ENCODE results near the gene ALDH8A1. TPM values are rescaled to one million over a fixed set of nuclear protein-coding genes. Genes with fewer than 3 reads are reported as not detected.
"Not testable (repeated sequence)": the region's sequence is repeated elsewhere in the genome, so short reads cannot be mapped to it uniquely, and the experiment has no call there.

ALDH8A1 gene
- total RNA-seq, 1 donor from 2014 or later = 1.2 TPM

DNA sequence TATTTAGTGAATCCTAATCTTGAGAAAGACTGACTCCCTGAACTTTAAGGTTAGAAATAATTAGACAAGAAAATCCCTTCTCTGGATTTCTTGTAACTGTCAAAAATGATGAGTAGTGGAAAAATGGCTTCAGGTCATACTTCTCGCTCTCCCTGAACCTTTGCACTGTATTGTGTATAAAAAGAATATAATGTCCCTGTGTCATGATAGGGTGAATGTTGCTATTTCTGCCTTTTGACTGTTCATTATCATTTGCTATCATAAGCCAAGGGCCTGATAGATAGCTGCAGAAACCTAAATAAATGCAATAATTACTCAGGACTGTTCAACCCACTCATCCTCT, 39.3 kb downstream of the ALDH8A1 start:
- no peak overlapping the region for H3K4me3 ChIP-seq
- no peaks in the 10 kb centered on the region for H3K9me3 ChIP-seq
- no peaks in the 10 kb centered on the region for H3K27me3 ChIP-seq
- H3K4me1 ChIP-seq = no peaks in the 10 kb centered on the region
- H3K27ac ChIP-seq = no peak overlapping the region
- H3K36me3 ChIP-seq = no peaks in the 10 kb centered on the region
- intact Hi-C loops (cut with DNase I) = no loop called here
- DNase-seq = no peak
- no peak for ATAC-seq
- TF ChIP-seq, protein P1, sequence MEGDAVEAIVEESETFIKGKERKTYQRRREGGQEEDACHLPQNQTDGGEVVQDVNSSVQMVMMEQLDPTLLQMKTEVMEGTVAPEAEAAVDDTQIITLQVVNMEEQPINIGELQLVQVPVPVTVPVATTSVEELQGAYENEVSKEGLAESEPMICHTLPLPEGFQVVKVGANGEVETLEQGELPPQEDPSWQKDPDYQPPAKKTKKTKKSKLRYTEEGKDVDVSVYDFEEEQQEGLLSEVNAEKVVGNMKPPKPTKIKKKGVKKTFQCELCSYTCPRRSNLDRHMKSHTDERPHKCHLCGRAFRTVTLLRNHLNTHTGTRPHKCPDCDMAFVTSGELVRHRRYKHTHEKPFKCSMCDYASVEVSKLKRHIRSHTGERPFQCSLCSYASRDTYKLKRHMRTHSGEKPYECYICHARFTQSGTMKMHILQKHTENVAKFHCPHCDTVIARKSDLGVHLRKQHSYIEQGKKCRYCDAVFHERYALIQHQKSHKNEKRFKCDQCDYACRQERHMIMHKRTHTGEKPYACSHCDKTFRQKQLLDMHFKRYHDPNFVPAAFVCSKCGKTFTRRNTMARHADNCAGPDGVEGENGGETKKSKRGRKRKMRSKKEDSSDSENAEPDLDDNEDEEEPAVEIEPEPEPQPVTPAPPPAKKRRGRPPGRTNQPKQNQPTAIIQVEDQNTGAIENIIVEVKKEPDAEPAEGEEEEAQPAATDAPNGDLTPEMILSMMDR (IDR thresholded peaks at IDR 0.05) = no peak

DNA sequence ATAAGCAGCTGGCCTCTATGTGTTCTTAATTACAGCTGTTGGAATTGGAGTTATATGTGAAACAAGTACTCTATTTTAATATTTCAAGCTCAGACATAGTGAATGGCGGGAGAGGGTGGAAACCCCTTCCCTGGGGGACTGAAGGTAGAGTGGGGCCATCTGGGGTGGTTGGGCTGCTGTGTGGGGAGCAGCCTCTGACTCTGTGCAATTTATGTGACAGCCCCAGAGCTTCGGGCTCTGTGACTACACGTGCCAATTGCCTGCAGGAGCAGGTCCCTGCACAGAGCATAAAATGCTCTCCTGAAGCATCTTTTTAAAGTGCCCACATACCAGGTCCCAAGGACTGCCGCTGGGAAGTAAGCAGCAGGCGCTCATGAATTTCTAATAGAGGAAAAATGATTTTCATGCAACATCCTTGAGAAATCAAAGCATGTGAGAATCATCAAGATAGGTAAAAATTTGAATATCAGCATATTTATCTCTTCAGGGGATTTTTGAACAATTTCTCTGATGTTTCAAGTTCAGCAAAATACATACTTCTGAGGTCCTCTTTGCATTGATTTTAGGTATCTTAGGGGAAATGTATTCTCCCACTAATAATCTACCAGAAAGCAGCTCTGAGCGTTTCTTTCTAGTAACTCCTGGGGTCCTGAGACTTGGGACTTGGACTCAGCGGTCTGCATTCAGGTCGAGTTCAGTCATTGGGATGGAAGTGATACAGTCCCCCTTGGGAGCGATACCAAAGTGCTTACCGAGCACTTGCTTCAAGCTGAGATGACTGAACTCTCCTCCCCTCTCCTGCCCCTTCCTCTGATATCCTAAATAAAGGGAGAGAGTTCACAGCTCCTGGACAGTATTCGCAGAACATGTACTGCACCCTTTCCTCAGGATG, 40.0 kb downstream of the ALDH8A1 start:
- no peak for ATAC-seq
- Histone ChIP-seq H3K9me3 (no peaks in the 10 kb centered on the region), H3K36me3 (no peaks in the 10 kb centered on the region), H3K4me3 (no peak overlapping the region), H3K27ac (no peak overlapping the region), H3K27me3 (no peaks in the 10 kb centered on the region), H3K4me1 (no peaks in the 10 kb centered on the region)
- DNase-seq = no peak
- intact Hi-C loops (cut with DNase I) = no loop called here
- TF ChIP-seq, protein P1 (IDR thresholded peaks at IDR 0.05) = no peak

GRCh38 chr6:134908906-134909516, 40.9 kb downstream of the ALDH8A1 start:
- Histone ChIP-seq H3K4me1 (no peaks in the 10 kb centered on the region), H3K36me3 (no peaks in the 10 kb centered on the region), H3K27me3 (no peaks in the 10 kb centered on the region), H3K27ac (peak overlapping the region; percentile 49), H3K9me3 (no peaks in the 10 kb centered on the region), H3K4me3 (no peak overlapping the region)
- ATAC-seq (peak; percentile 74), DNase-seq (no peak)
- TF ChIP-seq, protein P1 (IDR thresholded peaks at IDR 0.05) = no peak
- intact Hi-C loops (cut with DNase I) = no loop called here

- H3K27ac ChIP-seq; H3K36me3 ChIP-seq; intact Hi-C loops (cut with DNase I); H3K27me3 ChIP-seq; H3K4me1 ChIP-seq; ATAC-seq; H3K9me3 ChIP-seq; DNase-seq; H3K4me3 ChIP-seq: not testable (repeated sequence)
Measured at GRCh38 chr6:134904731-134905130, 45.2 kb downstream of the ALDH8A1 start.

DNA sequence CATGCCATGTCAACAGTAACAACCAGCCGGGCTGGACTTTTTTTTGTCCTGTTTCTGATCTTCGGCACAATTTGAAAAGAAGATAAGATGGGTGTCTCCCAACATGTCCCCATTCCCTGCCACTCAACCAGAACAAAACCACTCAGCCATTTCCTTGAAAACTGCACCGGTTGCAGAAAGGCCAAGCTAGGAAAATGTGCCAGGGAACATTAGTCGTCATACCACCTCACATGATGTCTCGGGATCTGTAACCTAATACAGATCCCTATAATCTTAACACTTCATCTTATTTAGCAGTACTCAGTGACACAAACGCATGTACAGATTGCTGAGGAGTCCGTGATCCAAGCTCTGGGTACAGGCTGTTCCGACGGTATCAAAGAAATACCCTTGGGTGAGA, 46.5 kb downstream of the ALDH8A1 start:
- DNase-seq (no peak), ATAC-seq (no peak)
- TF ChIP-seq, protein P1 (IDR thresholded peaks at IDR 0.05) = no peak
- Histone ChIP-seq H3K36me3 (no peaks in the 10 kb centered on the region), H3K4me3 (no peak overlapping the region), H3K9me3 (no peaks in the 10 kb centered on the region), H3K27ac (no peak overlapping the region), H3K4me1 (no peaks in the 10 kb centered on the region), H3K27me3 (no peaks in the 10 kb centered on the region)
- intact Hi-C loops (cut with DNase I) = no loop called here

DNA sequence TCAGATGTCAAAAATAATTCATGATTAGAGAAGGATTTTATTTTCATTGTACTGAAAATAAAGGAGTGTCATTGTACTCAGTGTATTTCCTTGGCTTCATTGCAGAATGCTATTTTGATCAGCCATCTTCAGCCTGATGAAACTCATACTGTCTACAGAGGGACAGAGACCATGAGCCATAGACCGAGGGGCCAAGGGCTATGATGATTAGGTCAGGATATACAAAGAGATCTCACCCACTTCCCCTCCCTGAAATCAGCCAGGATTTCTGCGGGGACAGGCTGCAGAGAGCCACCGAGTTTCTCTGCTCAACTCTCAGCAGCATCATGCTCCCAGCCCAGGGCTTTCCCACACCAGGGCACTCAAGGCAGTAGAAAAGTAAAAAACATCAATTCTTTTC, 47.0 kb downstream of the ALDH8A1 start:
- no peaks in the 10 kb centered on the region for H3K36me3 ChIP-seq
- DNase-seq (no peak), ATAC-seq (no peak)
- H3K4me3 ChIP-seq = no peak overlapping the region
- no peak overlapping the region for H3K27ac ChIP-seq
- intact Hi-C loops (cut with DNase I) = no loop called here
- no peaks in the 10 kb centered on the region for H3K27me3 ChIP-seq
- TF ChIP-seq, protein P1 (IDR thresholded peaks at IDR 0.05) = no peak
- no peaks in the 10 kb centered on the region for H3K9me3 ChIP-seq
- H3K4me1 ChIP-seq = no peaks in the 10 kb centered on the region
